Neural progenitor cell (in vitro differentiated cells): ENCODE measurements around the gene GJA4. TPM values are rescaled to one million over a fixed set of nuclear protein-coding genes. Genes with fewer than 3 reads are reported as not detected.

Source experiments
- DNase-seq: peaks from one replicate; pipeline ENCODE4 v3.0.0-alpha.2; 2016; ENCODE audit warnings: low spot score
- H2AFZ ChIP-seq: fragments of 200-600 bp; sonication (generic); replicated peaks from 2 replicates; pipeline ENCODE4 v1.6.1; 2016; ENCODE audit warnings: antibody characterized with exemption
- H3F3A ChIP-seq: fragments of 200-600 bp; sonication (generic); 2 replicates; pipeline ENCODE4 v1.6.1; 2016; ENCODE audit warnings: antibody characterized with exemption, low read depth
- H3K27ac ChIP-seq: fragments of 200-600 bp; sonication (generic); 2 replicates; pipeline ENCODE4 v1.5.1; 2016; ENCODE audit warnings: mild to moderate bottlenecking
- H3K27me3 ChIP-seq: fragments of 200-600 bp; sonication (generic); 2 replicates; pipeline ENCODE4 v1.6.1; 2016; ENCODE audit warnings: mild to moderate bottlenecking, moderate library complexity
- H3K36me3 ChIP-seq: fragments of 200-600 bp; sonication (generic); 2 replicates; pipeline ENCODE4 v1.5.1; 2016
- H3K4me1 ChIP-seq: fragments of 200-600 bp; sonication (generic); 2 replicates; pipeline ENCODE4 v1.6.1; 2016; ENCODE audit warnings: mixed run types
- H3K4me2 ChIP-seq: fragments of 200-600 bp; sonication (generic); 2 replicates; pipeline ENCODE4 v1.6.1; 2016
- H3K4me3 ChIP-seq: fragments of 200-600 bp; sonication (generic); 2 replicates; pipeline ENCODE4 v1.5.1; 2016
- H3K79me2 ChIP-seq: fragments of 200-600 bp; sonication (generic); 2 replicates; pipeline ENCODE4 v1.6.1; 2016; ENCODE audit warnings: low read depth
- H3K9ac ChIP-seq: fragments of 200-600 bp; sonication (generic); 2 replicates; pipeline ENCODE4 v1.6.1; 2016
- H3K9me3 ChIP-seq: fragments of 200-600 bp; sonication (generic); 2 replicates; pipeline ENCODE4 v1.5.1; 2016; ENCODE audit warnings: low read depth
- H4K20me1 ChIP-seq: fragments of 200-600 bp; sonication (generic); 2 replicates; pipeline ENCODE4 v1.6.1; 2016; ENCODE audit warnings: low read depth
- H3K27ac Mint-ChIP-seq: 3 replicates; pipeline ENCODE4 v1.8.0; 2021; ENCODE audit warnings: mixed read lengths
- H3K27me3 Mint-ChIP-seq: 2 replicates; pipeline ENCODE4 v1.8.0; 2022; ENCODE audit warnings: low read depth, mild to moderate bottlenecking, inconsistent platforms, moderate library complexity, mixed read lengths; ENCODE audit not compliant: insufficient read depth
- H3K36me3 Mint-ChIP-seq: 3 replicates; pipeline ENCODE4 v1.8.0; 2021; ENCODE audit warnings: mixed read lengths
- H3K4me1 Mint-ChIP-seq: 3 replicates; pipeline ENCODE4 v1.8.0; 2021; ENCODE audit warnings: mixed read lengths
- H3K4me3 Mint-ChIP-seq: 3 replicates; pipeline ENCODE4 v1.8.0; 2021; ENCODE audit warnings: mild to moderate bottlenecking, moderate library complexity, mixed read lengths
- H3K9me3 Mint-ChIP-seq: 3 replicates; pipeline ENCODE4 v1.8.0; 2020; ENCODE audit warnings: mixed read lengths
- EZH2 ChIP-seq: fragments of 200-600 bp; sonication (generic); IDR thresholded peaks from 2 replicates; pipeline ENCODE4 v1.6.1; 2017; ENCODE audit warnings: antibody characterized with exemption, mild to moderate bottlenecking, moderate library complexity
- EZH2phosphoT487 ChIP-seq: fragments of 200-600 bp; sonication (generic); IDR thresholded peaks from 2 replicates; pipeline ENCODE4 v1.6.1; 2017; ENCODE audit warnings: antibody characterized with exemption
- total RNA-seq: library from RNA; depleted of rRNA; stranded (reverse); fragments of >200 nt; gene quantifications from 2 replicates; pipeline ENCODE4 v1.2.3, GENCODE V29; 2015; ENCODE audit warnings: low replicate concordance
- TF ChIP-seq, protein P1 (sequence below): fragments of 200-600 bp; sonication (generic); IDR thresholded peaks from 2 replicates; pipeline ENCODE4 v1.5.1; 2017; ENCODE audit warnings: antibody characterized with exemption, mild to moderate bottlenecking

GJA4 gene
- total RNA-seq, 1 donor from 2014 or later, result not detected

DNA sequence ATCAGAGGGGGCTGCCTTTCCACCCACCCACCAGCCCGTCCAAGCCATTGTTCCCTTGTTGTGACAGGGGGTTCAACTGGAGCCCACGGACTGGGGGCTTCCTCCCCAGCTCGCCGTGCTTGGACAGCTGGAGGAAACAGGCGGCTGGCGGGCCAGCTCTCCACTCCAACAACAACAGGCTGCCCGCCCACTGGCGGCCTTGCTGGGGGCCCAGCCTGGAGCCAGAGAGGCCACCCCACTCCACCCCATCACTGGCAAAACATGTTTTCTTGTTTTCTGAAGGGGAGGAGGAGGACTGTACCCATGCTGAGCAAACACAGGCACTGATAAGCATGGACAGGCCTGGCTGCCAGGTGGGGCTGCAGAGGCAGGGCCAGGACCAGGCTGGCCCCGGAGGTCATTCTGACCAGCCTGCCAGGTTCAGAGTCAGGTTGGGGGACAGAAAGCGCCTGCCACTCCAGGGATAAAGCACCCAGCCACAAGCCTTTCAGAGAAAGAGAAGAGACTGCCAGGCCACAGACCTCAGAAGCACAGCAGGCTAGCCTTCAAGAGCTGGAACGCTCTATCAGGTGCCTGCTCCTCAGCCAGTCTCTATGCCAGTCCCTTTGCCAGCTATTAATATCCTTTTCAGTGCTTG is 32.8 kb downstream of the GJA4 start:
- no peak overlapping the region for H3K9ac ChIP-seq
- no peaks in the 10 kb centered on the region for H3K27me3 ChIP-seq
- no peaks in the 10 kb centered on the region for H3K79me2 ChIP-seq
- H3K27ac Mint-ChIP-seq, result no peak overlapping the region
- no peak overlapping the region for H3K27ac ChIP-seq
- no peaks in the 10 kb centered on the region for H3K36me3 Mint-ChIP-seq
- no peaks in the 10 kb centered on the region for H4K20me1 ChIP-seq
- H3K9me3 Mint-ChIP-seq, result peaks cover 2% of the 10 kb centered on the region
- no peaks in the 10 kb centered on the region for H3F3A ChIP-seq
- no peaks in the 10 kb centered on the region for H3K36me3 ChIP-seq
- no peak overlapping the region for H3K4me3 Mint-ChIP-seq
- peaks cover 12% of the 10 kb centered on the region for H3K4me1 Mint-ChIP-seq
- H3K4me2 ChIP-seq, result no peak overlapping the region
- no peak overlapping the region for H3K4me3 ChIP-seq
- H3K9me3 ChIP-seq, result no peaks in the 10 kb centered on the region
- no peaks in the 10 kb centered on the region for H3K4me1 ChIP-seq
- no peaks in the 10 kb centered on the region for H3K27me3 Mint-ChIP-seq
- no peak overlapping the region for H2AFZ ChIP-seq
- TF ChIP-seq EZH2phosphoT487 (no peak), EZH2 (no peak)
- TF ChIP-seq, protein P1, sequence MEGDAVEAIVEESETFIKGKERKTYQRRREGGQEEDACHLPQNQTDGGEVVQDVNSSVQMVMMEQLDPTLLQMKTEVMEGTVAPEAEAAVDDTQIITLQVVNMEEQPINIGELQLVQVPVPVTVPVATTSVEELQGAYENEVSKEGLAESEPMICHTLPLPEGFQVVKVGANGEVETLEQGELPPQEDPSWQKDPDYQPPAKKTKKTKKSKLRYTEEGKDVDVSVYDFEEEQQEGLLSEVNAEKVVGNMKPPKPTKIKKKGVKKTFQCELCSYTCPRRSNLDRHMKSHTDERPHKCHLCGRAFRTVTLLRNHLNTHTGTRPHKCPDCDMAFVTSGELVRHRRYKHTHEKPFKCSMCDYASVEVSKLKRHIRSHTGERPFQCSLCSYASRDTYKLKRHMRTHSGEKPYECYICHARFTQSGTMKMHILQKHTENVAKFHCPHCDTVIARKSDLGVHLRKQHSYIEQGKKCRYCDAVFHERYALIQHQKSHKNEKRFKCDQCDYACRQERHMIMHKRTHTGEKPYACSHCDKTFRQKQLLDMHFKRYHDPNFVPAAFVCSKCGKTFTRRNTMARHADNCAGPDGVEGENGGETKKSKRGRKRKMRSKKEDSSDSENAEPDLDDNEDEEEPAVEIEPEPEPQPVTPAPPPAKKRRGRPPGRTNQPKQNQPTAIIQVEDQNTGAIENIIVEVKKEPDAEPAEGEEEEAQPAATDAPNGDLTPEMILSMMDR, result no peak
- no peak for DNase-seq

DNA sequence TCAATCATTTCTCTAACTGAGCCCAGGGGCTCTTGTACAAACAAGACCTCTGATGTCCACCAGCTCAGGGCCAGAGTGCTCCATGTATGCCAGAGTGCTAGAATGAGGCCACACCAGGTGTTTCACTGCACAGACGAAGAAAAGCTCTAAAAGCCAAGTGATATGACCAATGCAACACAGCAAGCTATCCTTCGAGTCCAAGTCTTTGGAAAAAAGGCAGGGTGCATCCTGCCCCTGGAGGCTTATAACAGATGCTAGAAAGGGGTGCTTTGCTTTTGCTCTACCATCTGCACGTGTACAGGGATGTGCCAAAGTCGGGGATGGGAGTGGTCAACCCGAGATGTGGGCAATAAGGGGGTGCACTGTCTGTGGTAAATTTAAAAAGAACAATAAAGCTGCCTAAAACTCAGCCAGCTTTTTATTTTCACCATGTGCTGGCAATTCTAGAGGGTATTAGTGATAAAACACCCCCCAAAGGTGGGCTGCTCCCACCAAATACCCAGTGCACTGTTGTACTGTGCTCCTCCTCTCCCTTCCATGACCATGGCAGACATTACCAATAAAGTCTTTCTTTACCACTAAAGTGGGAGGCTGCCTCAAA is 34.6 kb downstream of the GJA4 start:
- Histone ChIP-seq H3K4me1 (no peaks in the 10 kb centered on the region), H3K79me2 (no peaks in the 10 kb centered on the region), H3K27ac (no peak overlapping the region), H3K9me3 (no peaks in the 10 kb centered on the region), H3K36me3 (no peaks in the 10 kb centered on the region), H3F3A (no peaks in the 10 kb centered on the region), H3K27me3 (no peaks in the 10 kb centered on the region), H4K20me1 (no peaks in the 10 kb centered on the region), H3K4me2 (no peak overlapping the region), H2AFZ (no peak overlapping the region), H3K9ac (no peak overlapping the region), H3K4me3 (no peak overlapping the region)
- peaks cover 3% of the 10 kb centered on the region for H3K36me3 Mint-ChIP-seq
- no peaks in the 10 kb centered on the region for H3K27me3 Mint-ChIP-seq
- H3K4me1 Mint-ChIP-seq, result peaks cover 12% of the 10 kb centered on the region
- no peak for DNase-seq
- no peak overlapping the region for H3K4me3 Mint-ChIP-seq
- no peak for TF ChIP-seq EZH2
- TF ChIP-seq, protein P1, result no peak
- no peak for TF ChIP-seq EZH2phosphoT487
- H3K9me3 Mint-ChIP-seq, result peaks cover 2% of the 10 kb centered on the region
- H3K27ac Mint-ChIP-seq, result no peak overlapping the region

DNA sequence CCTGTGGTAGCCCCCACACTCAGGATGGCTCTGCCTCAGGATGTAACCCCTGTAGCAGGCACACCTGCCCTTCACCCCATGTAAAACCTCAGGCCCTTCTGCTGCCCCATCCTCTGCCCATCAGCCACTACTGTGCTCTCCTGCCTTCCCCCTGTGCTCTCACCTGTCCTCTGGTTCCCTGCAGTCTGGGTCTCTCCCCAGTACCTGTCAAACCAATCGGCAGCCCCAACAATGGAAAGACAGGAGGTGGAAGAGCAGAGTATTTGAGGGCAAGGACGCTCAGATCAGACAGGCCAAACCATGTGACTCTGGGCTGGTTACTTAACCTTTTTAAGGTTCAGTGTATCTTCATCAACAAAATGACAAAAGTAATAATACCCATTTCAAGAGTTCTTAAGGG is 35.8 kb downstream of the GJA4 start:
- DNase-seq, result no peak
- Histone ChIP-seq H3K36me3 (no peaks in the 10 kb centered on the region), H3K9ac (no peak overlapping the region), H3F3A (no peaks in the 10 kb centered on the region), H2AFZ (no peak overlapping the region), H3K4me3 (no peak overlapping the region), H3K79me2 (no peaks in the 10 kb centered on the region), H3K27ac (no peak overlapping the region), H3K4me1 (no peaks in the 10 kb centered on the region), H3K27me3 (no peaks in the 10 kb centered on the region), H4K20me1 (no peaks in the 10 kb centered on the region), H3K9me3 (no peaks in the 10 kb centered on the region), H3K4me2 (no peak overlapping the region)
- Mint-ChIP-seq H3K27me3 (no peaks in the 10 kb centered on the region), H3K4me3 (no peak overlapping the region), H3K9me3 (peaks cover 2% of the 10 kb centered on the region), H3K36me3 (peaks cover 3% of the 10 kb centered on the region), H3K27ac (no peak overlapping the region), H3K4me1 (peaks cover 12% of the 10 kb centered on the region)
- TF ChIP-seq EZH2, result no peak
- no peak for TF ChIP-seq EZH2phosphoT487
- TF ChIP-seq, protein P1, result no peak
